Measurements from ENCODE around the gene COMMD6.
A peak's percentile ranks its signal among the peaks of the same experiment; 100 is the strongest.
"Not testable (repeated sequence)": the region's sequence is repeated elsewhere in the genome, so short reads cannot be mapped to it uniquely, and the experiment has no call there.

COMMD6 gene

GRCh38 chr13:75537401-75538365 is at the start of gene COMMD6:
COMMD6 (minus strand) TSS chr13:75537841; CDS start chr13:75537805, 36 bp downstream.
- H3K4me3 ChIP-seq (ENCODE audit: low read depth, low read length): peak within 1 kb of the TSS; percentile 97

GRCh38 chr13:75585153-75585552 is 47.5 kb upstream of the COMMD6 start:
- H3K4me3 ChIP-seq (ENCODE audit: low read depth, low read length): no peak overlapping the region

GRCh38 chr13:75583091-75583490 is 45.5 kb upstream of the COMMD6 start:
- H3K4me3 ChIP-seq (ENCODE audit: low read depth, low read length): no peak overlapping the region

- no peak overlapping the region for H3K4me3 ChIP-seq (ENCODE audit: low read depth, low read length)
Measured at GRCh38 chr13:75581874-75582640, 44.4 kb upstream of the COMMD6 start.

- no peak overlapping the region for H3K4me3 ChIP-seq (ENCODE audit: low read depth, low read length)
Measured at GRCh38 chr13:75579529-75579928, 41.9 kb upstream of the COMMD6 start.

- no peak overlapping the region for H3K4me3 ChIP-seq (ENCODE audit: low read depth, low read length)
Measured at GRCh38 chr13:75569576-75569975, 31.9 kb upstream of the COMMD6 start.

GRCh38 chr13:75566658-75567057 is 29.0 kb upstream of the COMMD6 start:
- H3K4me3 ChIP-seq (ENCODE audit: low read depth, low read length): no peak overlapping the region

- H3K4me3 ChIP-seq (ENCODE audit: low read depth, low read length): no peak overlapping the region
Measured at GRCh38 chr13:75558145-75558840, 20.7 kb upstream of the COMMD6 start.

- no peak overlapping the region for H3K4me3 ChIP-seq (ENCODE audit: low read depth, low read length)
Measured at GRCh38 chr13:75556961-75557360, 19.3 kb upstream of the COMMD6 start.

- H3K4me3 ChIP-seq (ENCODE audit: low read depth, low read length): no peak overlapping the region
Measured at GRCh38 chr13:75555836-75556235, 18.2 kb upstream of the COMMD6 start.

- no peak overlapping the region for H3K4me3 ChIP-seq (ENCODE audit: low read depth, low read length)
Measured at GRCh38 chr13:75554981-75555380, 17.3 kb upstream of the COMMD6 start.

- H3K4me3 ChIP-seq (ENCODE audit: low read depth, low read length): no peak overlapping the region
Measured at GRCh38 chr13:75554464-75554863, 16.8 kb upstream of the COMMD6 start.

GRCh38 chr13:75550159-75550567 is 12.5 kb upstream of the COMMD6 start:
- peak overlapping the region; percentile 97 for H3K4me3 ChIP-seq (ENCODE audit: low read depth, low read length)

- peak within 1 kb of the TSS; percentile 97 for H3K4me3 ChIP-seq (ENCODE audit: low read depth, low read length)
Measured at GRCh38 chr13:75549262-75550158, 11.9 kb upstream of the COMMD6 start, which contains the start of gene UCHL3. UCHL3 (plus strand) TSS chr13:75549791; CDS start chr13:75549821, 30 bp downstream.

- no peak overlapping the region for H3K4me3 ChIP-seq (ENCODE audit: low read depth, low read length)
Measured at GRCh38 chr13:75547917-75548316, 10.3 kb upstream of the COMMD6 start.

GRCh38 chr13:75545386-75545785 is 7.7 kb upstream of the COMMD6 start:
- not testable (repeated sequence) for H3K4me3 ChIP-seq (ENCODE audit: low read depth, low read length)

GRCh38 chr13:75544681-75545330 is 7.2 kb upstream of the COMMD6 start:
- no peak overlapping the region for H3K4me3 ChIP-seq (ENCODE audit: low read depth, low read length)

GRCh38 chr13:75541961-75542360 is 4.3 kb upstream of the COMMD6 start:
- no peak overlapping the region for H3K4me3 ChIP-seq (ENCODE audit: low read depth, low read length)

GRCh38 chr13:75541287-75541686 is 3.6 kb upstream of the COMMD6 start:
- no peak overlapping the region for H3K4me3 ChIP-seq (ENCODE audit: low read depth, low read length)

GRCh38 chr13:75533861-75534260 is 3.8 kb downstream of the COMMD6 start:
- no peak overlapping the region for H3K4me3 ChIP-seq (ENCODE audit: low read depth, low read length)

All from iPS-11a (cell line).